ENCODE results near the gene SMARCA4. TPM values are rescaled to one million over a fixed set of nuclear protein-coding genes. Genes with fewer than 3 reads are reported as not detected.
"Not testable (repeated sequence)": the region's sequence is repeated elsewhere in the genome, so short reads cannot be mapped to it uniquely, and the experiment has no call there.

Gene SMARCA4
- total RNA-seq, 1 experiment from 2014 or later: 127 TPM

DNA sequence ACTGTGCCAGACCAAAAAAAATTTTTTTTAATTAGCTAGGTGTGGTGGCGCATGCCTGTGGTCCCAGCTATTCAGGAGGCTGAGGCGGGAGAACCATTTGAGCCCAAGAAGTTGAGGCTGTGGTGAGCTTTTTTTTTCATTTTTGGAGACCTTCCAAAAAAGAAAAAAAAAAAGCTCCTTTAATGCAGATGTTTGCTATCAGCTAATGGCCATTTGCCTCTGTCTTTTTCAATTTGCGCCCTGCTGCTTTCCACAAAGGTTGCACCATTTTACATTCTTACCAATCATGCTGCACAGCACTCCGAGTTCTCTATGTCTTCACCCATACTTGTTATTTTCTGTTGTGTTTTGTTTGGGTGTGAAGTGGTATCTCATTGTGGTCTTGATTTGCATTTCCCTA lies 15.6 kb upstream of the SMARCA4 start:
- intact Hi-C loops (cut with micrococcal nuclease): no loop called here

DNA sequence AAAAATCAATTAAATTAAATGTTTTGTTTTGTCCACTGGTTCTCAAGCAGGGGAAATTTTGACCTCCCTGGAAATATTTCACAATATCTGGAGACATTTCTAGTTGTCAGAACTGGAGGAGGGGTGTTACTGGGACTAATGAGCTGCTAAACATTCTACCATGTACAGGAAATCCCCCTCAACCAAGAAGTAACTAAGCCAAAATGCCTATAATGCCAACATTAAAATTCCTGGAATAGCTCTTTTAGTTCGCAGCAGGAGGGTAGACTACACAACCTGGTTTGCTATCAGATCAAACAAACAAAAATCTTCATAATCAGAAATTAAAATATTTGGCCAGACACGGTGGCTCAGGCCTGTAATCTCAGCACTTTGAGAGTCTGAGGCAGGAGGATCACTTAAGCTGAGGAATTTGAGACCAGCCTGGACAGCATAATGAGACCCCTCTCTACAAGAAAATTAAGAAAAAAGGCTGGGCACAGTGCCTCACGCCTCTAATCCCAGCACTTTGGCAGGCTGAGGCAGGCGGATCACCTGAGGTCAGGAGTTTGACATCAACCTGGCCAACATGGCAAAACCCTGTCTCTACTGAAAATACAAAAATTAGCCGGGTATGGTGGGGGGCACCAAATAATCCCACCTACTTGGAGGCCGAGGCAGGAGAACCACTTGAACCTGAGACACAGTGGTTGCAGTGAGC lies 13.7 kb upstream of the SMARCA4 start:
- peak; percentile 47 for DNase-seq (ENCODE audit: unreplicated experiment)
- Mint-ChIP-seq H3K27ac (ENCODE audit: low read depth, unreplicated experiment) (peak overlapping the region; percentile 61), H3K4me1 (ENCODE audit: insufficient read depth, unreplicated experiment) (no peaks in the 10 kb centered on the region), H3K27me3 (ENCODE audit: insufficient read depth, unreplicated experiment) (no peaks in the 10 kb centered on the region), H3K9me3 (ENCODE audit: unreplicated experiment) (no peaks in the 10 kb centered on the region), H3K4me3 (ENCODE audit: unreplicated experiment) (no peak overlapping the region), H3K36me3 (ENCODE audit: insufficient read depth, unreplicated experiment) (no peaks in the 10 kb centered on the region)
- intact Hi-C loops (cut with micrococcal nuclease): no loop called here
- POLR2A ChIA-PET: interaction anchor here (1.0 kb wide), 1 partner anchor 14 kb away, joined by 5 read pairs; the partner anchor contains the start of gene SMARCA4
- CTCF ChIA-PET: interaction anchor here (0.6 to 1.0 kb wide), 3 partner anchors 13 to 88 kb away, joined by 3 read pairs; no protein-coding TSS in a partner anchor
- no TSS peak for BruUV-seq (replicated peaks)
- TF ChIP-seq, protein P1, sequence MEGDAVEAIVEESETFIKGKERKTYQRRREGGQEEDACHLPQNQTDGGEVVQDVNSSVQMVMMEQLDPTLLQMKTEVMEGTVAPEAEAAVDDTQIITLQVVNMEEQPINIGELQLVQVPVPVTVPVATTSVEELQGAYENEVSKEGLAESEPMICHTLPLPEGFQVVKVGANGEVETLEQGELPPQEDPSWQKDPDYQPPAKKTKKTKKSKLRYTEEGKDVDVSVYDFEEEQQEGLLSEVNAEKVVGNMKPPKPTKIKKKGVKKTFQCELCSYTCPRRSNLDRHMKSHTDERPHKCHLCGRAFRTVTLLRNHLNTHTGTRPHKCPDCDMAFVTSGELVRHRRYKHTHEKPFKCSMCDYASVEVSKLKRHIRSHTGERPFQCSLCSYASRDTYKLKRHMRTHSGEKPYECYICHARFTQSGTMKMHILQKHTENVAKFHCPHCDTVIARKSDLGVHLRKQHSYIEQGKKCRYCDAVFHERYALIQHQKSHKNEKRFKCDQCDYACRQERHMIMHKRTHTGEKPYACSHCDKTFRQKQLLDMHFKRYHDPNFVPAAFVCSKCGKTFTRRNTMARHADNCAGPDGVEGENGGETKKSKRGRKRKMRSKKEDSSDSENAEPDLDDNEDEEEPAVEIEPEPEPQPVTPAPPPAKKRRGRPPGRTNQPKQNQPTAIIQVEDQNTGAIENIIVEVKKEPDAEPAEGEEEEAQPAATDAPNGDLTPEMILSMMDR (IDR thresholded peaks at IDR 0.05; ENCODE audit: unreplicated experiment): no peak

More for the DNA sequence above, 15.6 kb upstream of the SMARCA4 start:
- Mint-ChIP-seq H3K4me3 (ENCODE audit: unreplicated experiment) (no peak overlapping the region), H3K27ac (ENCODE audit: low read depth, unreplicated experiment) (no peak overlapping the region), H3K4me1 (ENCODE audit: insufficient read depth, unreplicated experiment) (no peaks in the 10 kb centered on the region), H3K27me3 (ENCODE audit: insufficient read depth, unreplicated experiment) (no peaks in the 10 kb centered on the region), H3K36me3 (ENCODE audit: insufficient read depth, unreplicated experiment) (no peaks in the 10 kb centered on the region), H3K9me3 (ENCODE audit: unreplicated experiment) (no peaks in the 10 kb centered on the region)
- TF ChIP-seq, protein P1 (IDR thresholded peaks at IDR 0.05; ENCODE audit: unreplicated experiment): no peak
- no peak for DNase-seq (ENCODE audit: unreplicated experiment)
- ChIA-PET CTCF (interaction anchor here (0.7 to 6.8 kb wide), 3 partner anchors 14 to 434 kb away, joined by 3 to 54 read pairs (median 3); partner anchors contain the start of gene SMARCA4), POLR2A (interaction anchor here (5.8 kb wide), 1 partner anchor 15 kb away, joined by 30 read pairs; the partner anchor contains the start of gene SMARCA4)
- BruUV-seq (replicated peaks): no TSS peak

DNA sequence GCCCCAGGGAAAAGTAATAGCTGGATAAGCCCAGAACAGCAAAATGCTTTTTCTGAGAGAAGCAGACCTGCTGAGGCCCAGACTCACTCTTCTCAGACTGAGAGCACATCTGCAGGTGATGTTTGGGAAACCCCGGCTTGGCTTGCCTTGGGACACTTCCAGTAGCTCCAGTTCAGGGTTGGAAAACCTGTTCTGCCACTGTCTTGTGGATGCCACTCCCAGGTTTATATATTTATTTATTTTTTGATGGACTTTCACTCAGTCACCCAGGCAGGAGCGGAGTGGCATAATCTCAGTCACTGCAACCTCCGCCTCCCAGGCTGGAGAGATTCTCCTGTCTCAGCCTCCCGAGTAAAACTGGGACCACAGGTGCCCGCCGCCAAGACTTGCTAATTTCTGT lies 8.0 kb upstream of the SMARCA4 start:
- BruUV-seq (replicated peaks): no TSS peak
- POLR2A ChIA-PET: interaction anchor here (0.7 to 1.3 kb wide), 2 partner anchors 9 to 17 kb away, joined by 3 read pairs; no protein-coding TSS in a partner anchor
- no peaks in the 10 kb centered on the region for H3K36me3 Mint-ChIP-seq (ENCODE audit: insufficient read depth, unreplicated experiment)
- H3K9me3 Mint-ChIP-seq (ENCODE audit: unreplicated experiment): no peaks in the 10 kb centered on the region
- TF ChIP-seq, protein P1 (IDR thresholded peaks at IDR 0.05; ENCODE audit: unreplicated experiment): no peak
- CTCF ChIA-PET: interaction anchor here (1.0 to 2.5 kb wide), 3 partner anchors 11 to 23 kb away, joined by 3 to 18 read pairs (median 4); no protein-coding TSS in a partner anchor
- H3K4me1 Mint-ChIP-seq (ENCODE audit: insufficient read depth, unreplicated experiment): peaks cover 6% of the 10 kb centered on the region
- DNase-seq (ENCODE audit: unreplicated experiment): no peak
- no peak overlapping the region for H3K4me3 Mint-ChIP-seq (ENCODE audit: unreplicated experiment)
- H3K27ac Mint-ChIP-seq (ENCODE audit: low read depth, unreplicated experiment): no peak overlapping the region
- intact Hi-C loops (cut with micrococcal nuclease): no loop called here
- H3K27me3 Mint-ChIP-seq (ENCODE audit: insufficient read depth, unreplicated experiment): no peaks in the 10 kb centered on the region

DNA sequence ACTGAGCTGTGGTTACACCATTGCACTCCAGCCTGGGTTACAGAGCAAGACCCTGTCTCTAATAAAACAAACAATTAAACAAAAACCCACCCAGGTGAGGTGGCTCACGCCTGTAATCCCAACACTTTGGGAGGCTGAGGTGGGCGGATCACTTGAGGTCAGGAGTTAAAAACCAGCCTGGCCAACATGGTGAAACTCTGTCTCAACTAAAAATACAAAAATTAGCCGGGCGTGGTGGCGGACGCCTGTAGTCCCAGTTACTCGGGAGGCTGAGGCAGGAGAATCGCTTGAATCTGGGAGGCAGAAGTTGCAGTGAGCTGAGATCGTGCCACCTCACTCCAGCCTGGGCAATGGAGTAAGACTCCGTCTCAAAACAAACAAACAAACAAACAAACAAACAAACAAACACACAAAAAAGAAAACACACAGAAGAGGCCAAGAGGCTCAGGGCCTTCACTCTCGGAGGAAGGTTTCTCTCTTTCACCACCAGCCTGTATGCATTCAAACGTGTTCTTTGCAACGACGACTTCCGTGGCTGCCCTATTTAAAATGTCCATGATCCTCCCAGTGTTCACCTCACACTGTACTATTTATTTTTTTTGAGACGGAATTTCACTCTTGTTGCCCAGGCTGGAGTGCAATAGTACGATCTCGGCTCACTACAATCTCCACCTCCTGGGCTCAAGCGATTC lies 1.4 kb upstream of the SMARCA4 start:
- POLR2A ChIA-PET: interaction anchor here (0.6 to 2.9 kb wide), 9 partner anchors 10 to 553 kb away, joined by 3 to 30 read pairs (median 7); partner anchors contain the start of genes LDLR and TMED1
- peak overlapping the region; percentile 92 for H3K27ac Mint-ChIP-seq (ENCODE audit: low read depth, unreplicated experiment)
- BruUV-seq (replicated peaks); H3K9me3 Mint-ChIP-seq (ENCODE audit: unreplicated experiment); intact Hi-C loops (cut with micrococcal nuclease); DNase-seq (ENCODE audit: unreplicated experiment); H3K27me3 Mint-ChIP-seq (ENCODE audit: insufficient read depth, unreplicated experiment); H3K4me1 Mint-ChIP-seq (ENCODE audit: insufficient read depth, unreplicated experiment): not testable (repeated sequence)
- peaks cover 13% of the 10 kb centered on the region for H3K36me3 Mint-ChIP-seq (ENCODE audit: insufficient read depth, unreplicated experiment)
- peak overlapping the region; percentile 86 for H3K4me3 Mint-ChIP-seq (ENCODE audit: unreplicated experiment)
- CTCF ChIA-PET: interaction anchor here (0.6 to 6.0 kb wide), 6 partner anchors 12 to 167 kb away, joined by 3 to 54 read pairs (median 3); no protein-coding TSS in a partner anchor

Measured in MCF 10A (cell line).